GM12892 (cell line): Measurements from ENCODE around the gene CLEC16A.

Source experiments
- POLR2A ChIP-seq: IDR thresholded peaks from 2 replicates; pipeline ENCODE4 v1.6.1; 2011; ENCODE audit warnings: low read depth, low read length, control low read depth
- POLR2AphosphoS5 ChIP-seq: IDR thresholded peaks from 2 replicates; pipeline ENCODE4 v1.6.1; 2011; ENCODE audit warnings: low read depth, low read length, control low read depth
- TAF1 ChIP-seq: IDR thresholded peaks from 2 replicates; pipeline ENCODE4 v1.6.1; 2011; ENCODE audit warnings: low read depth, mild to moderate bottlenecking, control low read depth, low read length, borderline replicate concordance

- TF ChIP-seq POLR2A (no peak), TAF1 (no peak), POLR2AphosphoS5 (no peak)
These were observed 76.0 kb downstream of the CLEC16A start for GRCh38 chr16:11020388-11020787.
